HUES6 (cell line): ENCODE data around the gene COBL.

Source experiments
- H3K27ac ChIP-seq: 2 replicates; pipeline ENCODE4 v1.7.0; 2013; ENCODE audit warnings: low read depth, mild to moderate bottlenecking, low read length, inconsistent platforms
- H3K27me3 ChIP-seq: 2 replicates; pipeline ENCODE4 v1.6.1; 2013; ENCODE audit warnings: low read length; ENCODE audit not compliant: control insufficient read depth, insufficient read depth
- H3K36me3 ChIP-seq: 2 replicates; pipeline ENCODE4 v1.6.1; 2013; ENCODE audit warnings: low read length; ENCODE audit not compliant: control insufficient read depth, insufficient read depth
- H3K4me1 ChIP-seq: 2 replicates; pipeline ENCODE4 v1.6.1; 2013; ENCODE audit warnings: low read length; ENCODE audit not compliant: control insufficient read depth, insufficient read depth
- H3K4me3 ChIP-seq: 2 replicates; pipeline ENCODE4 v1.5.1; 2013; ENCODE audit warnings: low read depth, low read length
- H3K9ac ChIP-seq: one replicate; pipeline ENCODE4 v1.6.1; 2013; ENCODE audit warnings: mild to moderate bottlenecking, low read length
- H3K9me3 ChIP-seq: 2 replicates; pipeline ENCODE4 v1.6.1; 2013; ENCODE audit warnings: low read depth, low read length; ENCODE audit not compliant: control insufficient read depth, insufficient read depth

Gene COBL

GRCh38 chr7:51325908-51326307, 9.3 kb upstream of the COBL start:
- no peaks in the 10 kb centered on the region for H3K9me3 ChIP-seq
- no peaks in the 10 kb centered on the region for H3K36me3 ChIP-seq
- peak overlapping the region; percentile 69 for H3K27ac ChIP-seq
- peaks cover 55% of the 10 kb centered on the region for H3K4me1 ChIP-seq
- H3K9ac ChIP-seq = peak overlapping the region; percentile 45
- H3K4me3 ChIP-seq = no peak overlapping the region
- no peaks in the 10 kb centered on the region for H3K27me3 ChIP-seq

- Histone ChIP-seq H3K36me3 (no peaks in the 10 kb centered on the region), H3K4me1 (peaks cover 59% of the 10 kb centered on the region), H3K27me3 (no peaks in the 10 kb centered on the region), H3K9ac (peak overlapping the region; percentile 66), H3K4me3 (peak overlapping the region; percentile 6; the same call in 1 of the 2 replicates), H3K27ac (peak overlapping the region; percentile 69), H3K9me3 (no peaks in the 10 kb centered on the region)
These were observed 8.7 kb upstream of the COBL start for GRCh38 chr7:51325261-51325676.

GRCh38 chr7:51324206-51324898, 7.7 kb upstream of the COBL start:
- H3K4me1 ChIP-seq = peaks cover 60% of the 10 kb centered on the region
- no peak overlapping the region for H3K9ac ChIP-seq
- H3K4me3 ChIP-seq = no peak overlapping the region
- peak overlapping the region; percentile 69; the same call in 1 of the 2 replicates for H3K27ac ChIP-seq
- no peaks in the 10 kb centered on the region for H3K27me3 ChIP-seq
- H3K36me3 ChIP-seq = no peaks in the 10 kb centered on the region
- no peaks in the 10 kb centered on the region for H3K9me3 ChIP-seq

GRCh38 chr7:51321961-51322515, 5.4 kb upstream of the COBL start:
- H3K9me3 ChIP-seq = no peaks in the 10 kb centered on the region
- H3K9ac ChIP-seq = no peak overlapping the region
- peaks cover 12% of the 10 kb centered on the region for H3K27me3 ChIP-seq
- no peaks in the 10 kb centered on the region for H3K36me3 ChIP-seq
- H3K4me3 ChIP-seq = no peak overlapping the region
- no peak overlapping the region for H3K27ac ChIP-seq
- H3K4me1 ChIP-seq = peaks cover 59% of the 10 kb centered on the region

GRCh38 chr7:51318886-51319579, 2.4 kb upstream of the COBL start:
- Histone ChIP-seq H3K4me1 (peaks cover 46% of the 10 kb centered on the region), H3K27me3 (peaks cover 35% of the 10 kb centered on the region), H3K9me3 (no peaks in the 10 kb centered on the region), H3K36me3 (no peaks in the 10 kb centered on the region), H3K4me3 (no peak overlapping the region), H3K27ac (no peak overlapping the region), H3K9ac (no peak overlapping the region)

- no peak overlapping the region for H3K9ac ChIP-seq
- H3K27ac ChIP-seq = no peak overlapping the region
- peaks cover 35% of the 10 kb centered on the region for H3K27me3 ChIP-seq
- peaks cover 52% of the 10 kb centered on the region for H3K4me1 ChIP-seq
- no peaks in the 10 kb centered on the region for H3K36me3 ChIP-seq
- no peaks in the 10 kb centered on the region for H3K9me3 ChIP-seq
- H3K4me3 ChIP-seq = peak overlapping the region; percentile 83
These were observed 1.4 kb upstream of the COBL start for GRCh38 chr7:51318001-51318400.

GRCh38 chr7:51317582-51317910, 937 bp upstream of the COBL start:
- Histone ChIP-seq H3K4me3 (peak overlapping the region; percentile 83), H3K36me3 (no peaks in the 10 kb centered on the region), H3K9ac (peak overlapping the region; percentile 69), H3K9me3 (no peaks in the 10 kb centered on the region), H3K4me1 (peaks cover 52% of the 10 kb centered on the region), H3K27me3 (peaks cover 35% of the 10 kb centered on the region), H3K27ac (no peak overlapping the region)

- H3K4me3 ChIP-seq = peak overlapping the region; percentile 73
- H3K9ac ChIP-seq = peak overlapping the region; percentile 74
- no peaks in the 10 kb centered on the region for H3K36me3 ChIP-seq
- peaks cover 48% of the 10 kb centered on the region for H3K4me1 ChIP-seq
- no peaks in the 10 kb centered on the region for H3K9me3 ChIP-seq
- H3K27me3 ChIP-seq = peaks cover 35% of the 10 kb centered on the region
- H3K27ac ChIP-seq = 0 out of 2 replicates have a peak overlapping the region, but pooled peaks have one; percentile 28
These were observed 345 bp downstream of the COBL start for GRCh38 chr7:51316262-51316665.

GRCh38 chr7:51315393-51316261, 982 bp downstream of the COBL start:
- H3K9me3 ChIP-seq = no peaks in the 10 kb centered on the region
- peaks cover 35% of the 10 kb centered on the region for H3K27me3 ChIP-seq
- H3K9ac ChIP-seq = peak overlapping the region; percentile 74
- H3K27ac ChIP-seq = 0 out of 2 replicates have a peak overlapping the region, but pooled peaks have one; percentile 28
- peak overlapping the region; percentile 73 for H3K4me3 ChIP-seq
- H3K4me1 ChIP-seq = peaks cover 50% of the 10 kb centered on the region
- no peaks in the 10 kb centered on the region for H3K36me3 ChIP-seq

- H3K36me3 ChIP-seq = no peaks in the 10 kb centered on the region
- H3K27ac ChIP-seq = no peak overlapping the region
- peaks cover 53% of the 10 kb centered on the region for H3K4me1 ChIP-seq
- no peak overlapping the region for H3K9ac ChIP-seq
- peak overlapping the region; percentile 73; the same call in 1 of the 2 replicates for H3K4me3 ChIP-seq
- H3K27me3 ChIP-seq = peaks cover 35% of the 10 kb centered on the region
- no peaks in the 10 kb centered on the region for H3K9me3 ChIP-seq
These were observed 1.9 kb downstream of the COBL start for GRCh38 chr7:51314726-51315125.
